ENCODE results near the gene GCNT2. TPM values are rescaled to one million over a fixed set of nuclear protein-coding genes. Genes with fewer than 3 reads are reported as not detected.

The GCNT2 gene
- total RNA-seq, 1 experiment from 2014 or later = 51.2 TPM

GRCh38 chr6:10621847-10622246 lies 100.7 kb downstream of the GCNT2 start:
- Mint-ChIP-seq H3K4me3 (no peak overlapping the region), H3K27me3 (ENCODE audit: low read depth) (no peaks in the 10 kb centered on the region), H3K27ac (no peak overlapping the region), H3K9me3 (peaks cover 3% of the 10 kb centered on the region; the same call in 1 of the 2 replicates), H3K36me3 (peaks cover 65% of the 10 kb centered on the region), H3K4me1 (no peaks in the 10 kb centered on the region)
- ATAC-seq (peak; percentile 83), DNase-seq (ENCODE audit: low spot score) (peak; percentile 28)
- POLR2A ChIA-PET = interaction anchor here (0.7 to 1.5 kb wide), 2 partner anchors 23 to 117 kb away, joined by 3 to 5 read pairs; no protein-coding TSS in a partner anchor
- CTCF ChIA-PET = interaction anchor here (0.5 to 1.7 kb wide), 17 partner anchors 9 to 333 kb away, joined by 3 to 11 read pairs (median 6); partner anchors contain the start of gene GCNT2
- TF ChIP-seq, protein P1, sequence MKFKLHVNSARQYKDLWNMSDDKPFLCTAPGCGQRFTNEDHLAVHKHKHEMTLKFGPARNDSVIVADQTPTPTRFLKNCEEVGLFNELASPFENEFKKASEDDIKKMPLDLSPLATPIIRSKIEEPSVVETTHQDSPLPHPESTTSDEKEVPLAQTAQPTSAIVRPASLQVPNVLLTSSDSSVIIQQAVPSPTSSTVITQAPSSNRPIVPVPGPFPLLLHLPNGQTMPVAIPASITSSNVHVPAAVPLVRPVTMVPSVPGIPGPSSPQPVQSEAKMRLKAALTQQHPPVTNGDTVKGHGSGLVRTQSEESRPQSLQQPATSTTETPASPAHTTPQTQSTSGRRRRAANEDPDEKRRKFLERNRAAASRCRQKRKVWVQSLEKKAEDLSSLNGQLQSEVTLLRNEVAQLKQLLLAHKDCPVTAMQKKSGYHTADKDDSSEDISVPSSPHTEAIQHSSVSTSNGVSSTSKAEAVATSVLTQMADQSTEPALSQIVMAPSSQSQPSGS (CRISPR knock-in tag; IDR thresholded peaks at IDR 0.05; ENCODE audit: borderline replicate concordance, low read depth) = no peak
- TF ChIP-seq JUN (CRISPR knock-in tag; IDR thresholded peaks at IDR 0.05) (no peak), GTF2I (CRISPR knock-in tag; conservative IDR thresholded peaks at IDR 0.05) (no peak), ZMAT4 (CRISPR knock-in tag; IDR thresholded peaks at IDR 0.05) (no peak), ZNF671 (CRISPR knock-in tag; IDR thresholded peaks at IDR 0.05) (no peak), TEAD4 (CRISPR knock-in tag; IDR thresholded peaks at IDR 0.05) (no peak), NR2C2 (CRISPR knock-in tag; IDR thresholded peaks at IDR 0.05) (no peak), NR3C1 (CRISPR knock-in tag; conservative IDR thresholded peaks at IDR 0.05; ENCODE audit: low read depth) (no peak), CREB1 (CRISPR knock-in tag; IDR thresholded peaks at IDR 0.05) (no peak), FOXJ3 (CRISPR knock-in tag; IDR thresholded peaks at IDR 0.05; ENCODE audit: borderline replicate concordance) (no peak), TEAD1 (CRISPR knock-in tag; IDR thresholded peaks at IDR 0.05) (no peak), NFATC4 (CRISPR knock-in tag; IDR thresholded peaks at IDR 0.05) (no peak), ZNF232 (CRISPR knock-in tag; IDR thresholded peaks at IDR 0.05) (no peak)
- TF ChIP-seq, protein P2, sequence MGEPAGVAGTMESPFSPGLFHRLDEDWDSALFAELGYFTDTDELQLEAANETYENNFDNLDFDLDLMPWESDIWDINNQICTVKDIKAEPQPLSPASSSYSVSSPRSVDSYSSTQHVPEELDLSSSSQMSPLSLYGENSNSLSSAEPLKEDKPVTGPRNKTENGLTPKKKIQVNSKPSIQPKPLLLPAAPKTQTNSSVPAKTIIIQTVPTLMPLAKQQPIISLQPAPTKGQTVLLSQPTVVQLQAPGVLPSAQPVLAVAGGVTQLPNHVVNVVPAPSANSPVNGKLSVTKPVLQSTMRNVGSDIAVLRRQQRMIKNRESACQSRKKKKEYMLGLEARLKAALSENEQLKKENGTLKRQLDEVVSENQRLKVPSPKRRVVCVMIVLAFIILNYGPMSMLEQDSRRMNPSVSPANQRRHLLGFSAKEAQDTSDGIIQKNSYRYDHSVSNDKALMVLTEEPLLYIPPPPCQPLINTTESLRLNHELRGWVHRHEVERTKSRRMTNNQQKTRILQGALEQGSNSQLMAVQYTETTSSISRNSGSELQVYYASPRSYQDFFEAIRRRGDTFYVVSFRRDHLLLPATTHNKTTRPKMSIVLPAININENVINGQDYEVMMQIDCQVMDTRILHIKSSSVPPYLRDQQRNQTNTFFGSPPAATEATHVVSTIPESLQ (CRISPR knock-in tag; IDR thresholded peaks at IDR 0.05) = no peak
- TF ChIP-seq, protein P3, sequence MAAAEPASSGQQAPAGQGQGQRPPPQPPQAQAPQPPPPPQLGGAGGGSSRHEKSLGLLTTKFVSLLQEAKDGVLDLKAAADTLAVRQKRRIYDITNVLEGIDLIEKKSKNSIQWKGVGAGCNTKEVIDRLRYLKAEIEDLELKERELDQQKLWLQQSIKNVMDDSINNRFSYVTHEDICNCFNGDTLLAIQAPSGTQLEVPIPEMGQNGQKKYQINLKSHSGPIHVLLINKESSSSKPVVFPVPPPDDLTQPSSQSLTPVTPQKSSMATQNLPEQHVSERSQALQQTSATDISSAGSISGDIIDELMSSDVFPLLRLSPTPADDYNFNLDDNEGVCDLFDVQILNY (CRISPR knock-in tag; IDR thresholded peaks at IDR 0.05) = no peak
- TF ChIP-seq, protein P4, sequence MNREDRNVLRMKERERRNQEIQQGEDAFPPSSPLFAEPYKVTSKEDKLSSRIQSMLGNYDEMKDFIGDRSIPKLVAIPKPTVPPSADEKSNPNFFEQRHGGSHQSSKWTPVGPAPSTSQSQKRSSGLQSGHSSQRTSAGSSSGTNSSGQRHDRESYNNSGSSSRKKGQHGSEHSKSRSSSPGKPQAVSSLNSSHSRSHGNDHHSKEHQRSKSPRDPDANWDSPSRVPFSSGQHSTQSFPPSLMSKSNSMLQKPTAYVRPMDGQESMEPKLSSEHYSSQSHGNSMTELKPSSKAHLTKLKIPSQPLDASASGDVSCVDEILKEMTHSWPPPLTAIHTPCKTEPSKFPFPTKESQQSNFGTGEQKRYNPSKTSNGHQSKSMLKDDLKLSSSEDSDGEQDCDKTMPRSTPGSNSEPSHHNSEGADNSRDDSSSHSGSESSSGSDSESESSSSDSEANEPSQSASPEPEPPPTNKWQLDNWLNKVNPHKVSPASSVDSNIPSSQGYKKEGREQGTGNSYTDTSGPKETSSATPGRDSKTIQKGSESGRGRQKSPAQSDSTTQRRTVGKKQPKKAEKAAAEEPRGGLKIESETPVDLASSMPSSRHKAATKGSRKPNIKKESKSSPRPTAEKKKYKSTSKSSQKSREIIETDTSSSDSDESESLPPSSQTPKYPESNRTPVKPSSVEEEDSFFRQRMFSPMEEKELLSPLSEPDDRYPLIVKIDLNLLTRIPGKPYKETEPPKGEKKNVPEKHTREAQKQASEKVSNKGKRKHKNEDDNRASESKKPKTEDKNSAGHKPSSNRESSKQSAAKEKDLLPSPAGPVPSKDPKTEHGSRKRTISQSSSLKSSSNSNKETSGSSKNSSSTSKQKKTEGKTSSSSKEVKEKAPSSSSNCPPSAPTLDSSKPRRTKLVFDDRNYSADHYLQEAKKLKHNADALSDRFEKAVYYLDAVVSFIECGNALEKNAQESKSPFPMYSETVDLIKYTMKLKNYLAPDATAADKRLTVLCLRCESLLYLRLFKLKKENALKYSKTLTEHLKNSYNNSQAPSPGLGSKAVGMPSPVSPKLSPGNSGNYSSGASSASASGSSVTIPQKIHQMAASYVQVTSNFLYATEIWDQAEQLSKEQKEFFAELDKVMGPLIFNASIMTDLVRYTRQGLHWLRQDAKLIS (CRISPR knock-in tag; IDR thresholded peaks at IDR 0.05; ENCODE audit: borderline replicate concordance) = no peak
- TF ChIP-seq, protein P5, sequence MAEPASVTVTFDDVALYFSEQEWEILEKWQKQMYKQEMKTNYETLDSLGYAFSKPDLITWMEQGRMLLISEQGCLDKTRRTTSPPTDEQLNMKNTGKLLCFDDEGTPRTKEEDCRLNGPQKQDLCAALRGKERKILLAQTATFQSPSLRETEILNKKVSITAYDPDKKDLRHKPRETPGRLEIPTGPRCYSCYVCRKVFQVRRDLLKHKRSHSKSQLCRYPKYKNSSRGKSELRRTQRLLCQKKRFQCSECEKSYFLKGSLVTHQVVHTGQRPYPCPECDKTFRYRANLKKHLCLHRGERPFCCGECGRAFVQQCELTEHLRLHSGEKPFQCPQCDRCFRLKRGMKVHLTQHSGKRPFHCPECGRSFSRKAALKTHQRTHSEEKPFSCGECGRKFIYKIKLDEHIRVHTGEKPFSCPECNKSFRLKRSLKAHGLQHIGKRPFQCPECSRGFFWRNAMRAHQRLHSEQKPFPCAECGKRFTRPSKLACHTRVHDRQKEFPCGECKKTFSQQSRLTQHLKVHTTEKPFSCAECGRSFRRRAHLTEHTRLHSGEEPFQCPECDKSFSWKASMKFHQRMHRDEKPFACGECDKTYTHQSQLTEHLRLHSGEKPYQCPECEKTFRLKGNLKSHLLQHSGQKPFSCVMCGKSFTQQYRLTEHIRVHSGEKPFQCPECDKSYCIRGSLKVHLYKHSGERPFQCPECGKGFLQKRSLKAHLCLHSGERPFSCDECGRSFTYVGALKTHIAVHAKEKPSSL (CRISPR knock-in tag; conservative IDR thresholded peaks at IDR 0.05) = no peak
- TF ChIP-seq, protein P6, sequence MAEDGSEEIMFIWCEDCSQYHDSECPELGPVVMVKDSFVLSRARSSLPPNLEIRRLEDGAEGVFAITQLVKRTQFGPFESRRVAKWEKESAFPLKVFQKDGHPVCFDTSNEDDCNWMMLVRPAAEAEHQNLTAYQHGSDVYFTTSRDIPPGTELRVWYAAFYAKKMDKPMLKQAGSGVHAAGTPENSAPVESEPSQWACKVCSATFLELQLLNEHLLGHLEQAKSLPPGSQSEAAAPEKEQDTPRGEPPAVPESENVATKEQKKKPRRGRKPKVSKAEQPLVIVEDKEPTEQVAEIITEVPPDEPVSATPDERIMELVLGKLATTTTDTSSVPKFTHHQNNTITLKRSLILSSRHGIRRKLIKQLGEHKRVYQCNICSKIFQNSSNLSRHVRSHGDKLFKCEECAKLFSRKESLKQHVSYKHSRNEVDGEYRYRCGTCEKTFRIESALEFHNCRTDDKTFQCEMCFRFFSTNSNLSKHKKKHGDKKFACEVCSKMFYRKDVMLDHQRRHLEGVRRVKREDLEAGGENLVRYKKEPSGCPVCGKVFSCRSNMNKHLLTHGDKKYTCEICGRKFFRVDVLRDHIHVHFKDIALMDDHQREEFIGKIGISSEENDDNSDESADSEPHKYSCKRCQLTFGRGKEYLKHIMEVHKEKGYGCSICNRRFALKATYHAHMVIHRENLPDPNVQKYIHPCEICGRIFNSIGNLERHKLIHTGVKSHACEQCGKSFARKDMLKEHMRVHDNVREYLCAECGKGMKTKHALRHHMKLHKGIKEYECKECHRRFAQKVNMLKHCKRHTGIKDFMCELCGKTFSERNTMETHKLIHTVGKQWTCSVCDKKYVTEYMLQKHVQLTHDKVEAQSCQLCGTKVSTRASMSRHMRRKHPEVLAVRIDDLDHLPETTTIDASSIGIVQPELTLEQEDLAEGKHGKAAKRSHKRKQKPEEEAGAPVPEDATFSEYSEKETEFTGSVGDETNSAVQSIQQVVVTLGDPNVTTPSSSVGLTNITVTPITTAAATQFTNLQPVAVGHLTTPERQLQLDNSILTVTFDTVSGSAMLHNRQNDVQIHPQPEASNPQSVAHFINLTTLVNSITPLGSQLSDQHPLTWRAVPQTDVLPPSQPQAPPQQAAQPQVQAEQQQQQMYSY (CRISPR knock-in tag; IDR thresholded peaks at IDR 0.05) = no peak
